Vagina (tissue), 2 donors: ENCODE measurements around the gene KCNK1.

ENCODE experiments used
- POLR2A ChIP-seq, 2 donors: fragments of 450-650 bp; IDR thresholded peaks; one replicate each; pipeline ENCODE4 v1.6.1; 2017; ENCODE audit warnings: antibody characterized with exemption in 2 of 2, mild to moderate bottlenecking in 2 of 2, moderate library complexity in 2 of 2
- POLR2AphosphoS5 ChIP-seq, 2 donors: sonication (generic); formaldehyde crosslinking; IDR thresholded peaks; one replicate each; pipeline ENCODE4 v1.9.0; 2017; ENCODE audit warnings: antibody characterized with exemption in 2 of 2, mild to moderate bottlenecking in 2 of 2, low read depth in 1 of 2; ENCODE audit not compliant: insufficient read depth in 1 of 2
- TF ChIP-seq, protein P1 (sequence below), 3 experiments: fragments of 450-650 bp in 2 of 3; fragments of 200-600 bp in 1 of 3; sonication (generic) in 1 of 3; IDR thresholded peaks; one replicate each; pipeline ENCODE4 v1.5.1; 2017 to 2019; ENCODE audit warnings: antibody characterized with exemption in 3 of 3, mild to moderate bottlenecking in 2 of 3, moderate library complexity in 2 of 3

DNA sequence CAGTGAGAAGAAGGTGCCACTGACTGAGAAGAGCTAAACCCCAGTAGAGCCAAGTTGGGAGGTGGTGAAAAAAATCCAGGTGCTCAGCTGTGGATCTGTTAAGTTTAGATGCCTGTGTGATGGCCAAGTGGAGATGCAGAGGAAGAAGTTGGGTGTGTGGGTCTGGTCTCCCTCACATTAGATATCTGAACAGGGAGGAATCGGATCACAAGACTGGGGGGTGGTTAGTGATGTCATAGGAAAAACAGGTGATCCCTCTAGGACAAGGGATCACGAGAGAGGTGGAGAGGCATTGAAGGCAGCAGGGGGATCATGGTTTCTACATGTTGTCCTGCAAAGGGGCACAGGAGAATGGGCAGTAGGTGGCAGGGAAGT is 22.6 kb downstream of the KCNK1 start:
- TF ChIP-seq, protein P1, sequence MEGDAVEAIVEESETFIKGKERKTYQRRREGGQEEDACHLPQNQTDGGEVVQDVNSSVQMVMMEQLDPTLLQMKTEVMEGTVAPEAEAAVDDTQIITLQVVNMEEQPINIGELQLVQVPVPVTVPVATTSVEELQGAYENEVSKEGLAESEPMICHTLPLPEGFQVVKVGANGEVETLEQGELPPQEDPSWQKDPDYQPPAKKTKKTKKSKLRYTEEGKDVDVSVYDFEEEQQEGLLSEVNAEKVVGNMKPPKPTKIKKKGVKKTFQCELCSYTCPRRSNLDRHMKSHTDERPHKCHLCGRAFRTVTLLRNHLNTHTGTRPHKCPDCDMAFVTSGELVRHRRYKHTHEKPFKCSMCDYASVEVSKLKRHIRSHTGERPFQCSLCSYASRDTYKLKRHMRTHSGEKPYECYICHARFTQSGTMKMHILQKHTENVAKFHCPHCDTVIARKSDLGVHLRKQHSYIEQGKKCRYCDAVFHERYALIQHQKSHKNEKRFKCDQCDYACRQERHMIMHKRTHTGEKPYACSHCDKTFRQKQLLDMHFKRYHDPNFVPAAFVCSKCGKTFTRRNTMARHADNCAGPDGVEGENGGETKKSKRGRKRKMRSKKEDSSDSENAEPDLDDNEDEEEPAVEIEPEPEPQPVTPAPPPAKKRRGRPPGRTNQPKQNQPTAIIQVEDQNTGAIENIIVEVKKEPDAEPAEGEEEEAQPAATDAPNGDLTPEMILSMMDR (IDR thresholded peaks at IDR 0.05), result no peak
- TF ChIP-seq POLR2AphosphoS5 (IDR thresholded peaks at IDR 0.05; ENCODE audit: insufficient read depth in 1 of 2, low read depth in 1 of 2) (no peak), POLR2A (IDR thresholded peaks at IDR 0.05) (no peak)
